Astrocyte (in vitro differentiated cells and primary cell): ENCODE measurements around the gene TMIE.

ENCODE experiments used
- CTCF ChIP-seq: IDR thresholded peaks from 2 replicates; pipeline ENCODE4 v1.5.1; 2011; ENCODE audit warnings: low read depth, mild to moderate bottlenecking, inconsistent platforms, low read length, moderate library complexity; ENCODE audit not compliant: insufficient read depth
- EZH2 ChIP-seq: IDR thresholded peaks from 2 replicates; pipeline ENCODE4 v1.6.1; 2012; ENCODE audit warnings: mild to moderate bottlenecking, low read length, inconsistent platforms; ENCODE audit not compliant: insufficient read depth

- TF ChIP-seq CTCF = no peak
- TF ChIP-seq EZH2 = no peak
Observed at GRCh38 chr3:46733026-46733800, 32.0 kb downstream of the TMIE start.
